Choroid plexus epithelial cell (primary cell): Measurements from ENCODE around the gene KMT2C.

Experiments used
- DNase-seq: peaks from one replicate; pipeline ENCODE4 v3.0.0-alpha.2; 2010; ENCODE audit warnings: low read depth
- H3K4me3 ChIP-seq: 2 replicates; pipeline ENCODE4 v1.5.1; 2011; ENCODE audit warnings: low read depth, mild to moderate bottlenecking, control low read depth, low read length, moderate library complexity
- TF ChIP-seq, protein P1 (sequence below): conservative IDR thresholded peaks from 2 replicates; pipeline ENCODE4 v1.5.1; 2011; ENCODE audit warnings: low read depth, mild to moderate bottlenecking, control low read depth, inconsistent platforms, low read length, moderate library complexity

Gene KMT2C

GRCh38 chr7:152177681-152178404 is 258.0 kb downstream of the KMT2C start:
- TF ChIP-seq, protein P1, sequence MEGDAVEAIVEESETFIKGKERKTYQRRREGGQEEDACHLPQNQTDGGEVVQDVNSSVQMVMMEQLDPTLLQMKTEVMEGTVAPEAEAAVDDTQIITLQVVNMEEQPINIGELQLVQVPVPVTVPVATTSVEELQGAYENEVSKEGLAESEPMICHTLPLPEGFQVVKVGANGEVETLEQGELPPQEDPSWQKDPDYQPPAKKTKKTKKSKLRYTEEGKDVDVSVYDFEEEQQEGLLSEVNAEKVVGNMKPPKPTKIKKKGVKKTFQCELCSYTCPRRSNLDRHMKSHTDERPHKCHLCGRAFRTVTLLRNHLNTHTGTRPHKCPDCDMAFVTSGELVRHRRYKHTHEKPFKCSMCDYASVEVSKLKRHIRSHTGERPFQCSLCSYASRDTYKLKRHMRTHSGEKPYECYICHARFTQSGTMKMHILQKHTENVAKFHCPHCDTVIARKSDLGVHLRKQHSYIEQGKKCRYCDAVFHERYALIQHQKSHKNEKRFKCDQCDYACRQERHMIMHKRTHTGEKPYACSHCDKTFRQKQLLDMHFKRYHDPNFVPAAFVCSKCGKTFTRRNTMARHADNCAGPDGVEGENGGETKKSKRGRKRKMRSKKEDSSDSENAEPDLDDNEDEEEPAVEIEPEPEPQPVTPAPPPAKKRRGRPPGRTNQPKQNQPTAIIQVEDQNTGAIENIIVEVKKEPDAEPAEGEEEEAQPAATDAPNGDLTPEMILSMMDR: no peak
- no peak for DNase-seq
- H3K4me3 ChIP-seq: no peak overlapping the region

- TF ChIP-seq, protein P1: no peak
- no peak overlapping the region for H3K4me3 ChIP-seq
- DNase-seq: no peak
Measured at GRCh38 chr7:152176797-152177196, 259.0 kb downstream of the KMT2C start.

DNA sequence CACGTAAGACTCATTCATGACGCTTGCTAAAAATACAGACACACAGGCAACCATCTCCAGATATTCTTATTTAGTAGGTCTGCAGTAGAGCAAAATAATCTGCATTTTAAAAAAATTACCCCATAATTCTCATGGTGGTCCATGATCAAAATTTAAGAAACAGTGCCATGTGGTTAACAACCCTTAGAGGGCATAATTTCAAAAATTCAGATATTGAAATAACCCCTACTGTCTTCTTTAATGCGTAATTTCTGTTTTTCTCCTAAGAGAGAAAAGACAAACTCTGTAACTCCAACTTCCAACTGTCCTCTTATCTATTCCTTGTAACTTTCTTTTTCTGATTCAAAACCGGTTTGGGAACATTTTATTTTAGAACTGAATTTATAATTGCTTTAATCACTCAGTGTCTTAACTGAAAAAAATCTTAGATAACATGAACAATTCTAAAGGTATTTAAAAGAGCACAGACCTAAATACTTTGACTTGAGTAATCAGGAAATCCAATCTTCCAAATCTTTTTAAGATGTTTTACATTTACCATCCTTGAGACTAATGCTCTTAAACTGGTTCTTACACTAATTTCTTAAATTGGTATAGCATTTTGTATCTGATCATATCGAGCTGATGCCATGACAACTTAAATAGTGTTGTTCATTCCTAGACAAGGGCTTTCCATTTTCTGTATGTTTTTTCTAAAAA is 262.3 kb downstream of the KMT2C start:
- TF ChIP-seq, protein P1: no peak
- H3K4me3 ChIP-seq: no peak overlapping the region
- no peak for DNase-seq

GRCh38 chr7:152162287-152162686 is 273.5 kb downstream of the KMT2C start:
- H3K4me3 ChIP-seq: no peak overlapping the region
- TF ChIP-seq, protein P1: no peak
- DNase-seq: no peak

GRCh38 chr7:152161171-152161570 is 274.6 kb downstream of the KMT2C start:
- TF ChIP-seq, protein P1: no peak
- H3K4me3 ChIP-seq: no peak overlapping the region

DNA sequence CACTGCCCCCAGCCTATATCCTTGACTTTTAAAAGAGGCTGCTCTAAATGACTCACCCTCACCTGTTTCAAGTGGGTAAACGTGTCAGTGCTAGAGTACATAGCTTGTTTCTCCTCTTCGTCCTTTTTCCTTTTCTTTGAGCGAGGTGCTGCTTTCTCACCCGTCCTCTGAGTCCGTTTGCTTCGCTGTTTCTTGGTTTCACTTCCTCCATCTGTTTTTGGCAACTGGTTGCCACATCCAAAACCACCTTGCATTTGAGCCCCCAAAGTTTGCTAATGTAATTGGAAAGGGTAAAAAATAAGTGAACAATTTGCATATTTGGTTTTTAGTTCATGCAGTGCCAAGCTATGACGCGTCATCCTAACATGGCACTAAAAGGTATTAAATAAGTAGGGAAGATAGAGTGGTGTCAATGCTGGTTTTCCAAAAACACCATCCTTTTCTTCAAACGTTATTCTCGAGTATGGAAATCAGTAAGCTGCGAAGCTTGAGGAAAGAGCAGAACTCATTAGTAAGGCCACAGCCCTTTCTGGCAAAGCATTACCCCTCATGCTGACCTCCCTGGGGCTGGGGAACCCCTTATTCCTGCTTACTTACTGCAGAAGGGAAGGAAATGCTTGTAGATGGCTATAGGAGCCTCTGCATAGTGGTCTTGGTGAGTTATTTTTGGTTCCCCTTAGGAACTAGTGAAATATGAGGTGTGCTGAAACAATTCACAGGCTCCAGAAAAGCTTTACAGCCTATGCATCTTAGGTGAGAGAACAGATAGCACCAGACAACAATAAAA is 276.8 kb downstream of the KMT2C start:
- TF ChIP-seq, protein P1: no peak
- DNase-seq: no peak
- H3K4me3 ChIP-seq: no peak overlapping the region

More at GRCh38 chr7:152161171-152161570, 274.6 kb downstream of the KMT2C start:
- no peak for DNase-seq
